ENCODE results near the gene SARDH.

SARDH gene

GRCh38 chr9:133754688-133755227 lies 16.6 kb upstream of the SARDH start:
- peaks cover 8% of the 10 kb centered on the region for H3K27me3 ChIP-seq (ENCODE audit: control insufficient read depth, low read length)
- H3K4me3 ChIP-seq (ENCODE audit: low read length), result no peak overlapping the region
- no peaks in the 10 kb centered on the region for H3K4me1 ChIP-seq (ENCODE audit: control insufficient read depth, low read length)

GRCh38 chr9:133754187-133754586 lies 16.0 kb upstream of the SARDH start:
- H3K27ac ChIP-seq (ENCODE audit: low read depth, low read length), result no peak overlapping the region
- no peak overlapping the region for H3K4me3 ChIP-seq (ENCODE audit: low read length)
- H3K36me3 ChIP-seq (ENCODE audit: control insufficient read depth, low read length), result no peaks in the 10 kb centered on the region
- no peaks in the 10 kb centered on the region for H3K79me2 ChIP-seq (ENCODE audit: control insufficient read depth, low read length)
- H4K20me1 ChIP-seq (ENCODE audit: control insufficient read depth, insufficient read depth, low read depth, low read length), result no peaks in the 10 kb centered on the region
- TF ChIP-seq EZH2phosphoT487 (IDR thresholded peaks at IDR 0.05; ENCODE audit: borderline replicate concordance, low read length) (no peak), CTCF (IDR thresholded peaks at IDR 0.05; ENCODE audit: low read depth, low read length, poor library complexity, severe bottlenecking) (no peak)
- H3K9me3 ChIP-seq (ENCODE audit: control insufficient read depth, insufficient read depth, low read length), result no peaks in the 10 kb centered on the region
- H3K9me2 ChIP-seq (replicated peaks; ENCODE audit: control insufficient read depth, low read length), result no peaks in the 10 kb centered on the region
- peaks cover 3% of the 10 kb centered on the region; the same call in 1 of the 2 replicates for H3F3A ChIP-seq (ENCODE audit: control insufficient read depth, insufficient read depth)
- H3K4me2 ChIP-seq (ENCODE audit: low read length), result no peak overlapping the region
- H3K27me3 ChIP-seq (ENCODE audit: control insufficient read depth, low read length), result peaks cover 12% of the 10 kb centered on the region
- no peaks in the 10 kb centered on the region for H3K4me1 ChIP-seq (ENCODE audit: control insufficient read depth, low read length)

More at GRCh38 chr9:133754688-133755227, 16.6 kb upstream of the SARDH start:
- no peaks in the 10 kb centered on the region for H3K36me3 ChIP-seq (ENCODE audit: control insufficient read depth, low read length)
- H3K4me2 ChIP-seq (ENCODE audit: low read length), result no peak overlapping the region
- no peaks in the 10 kb centered on the region for H3K79me2 ChIP-seq (ENCODE audit: control insufficient read depth, low read length)
- H3K27ac ChIP-seq (ENCODE audit: low read depth, low read length), result no peak overlapping the region
- H3K9me3 ChIP-seq (ENCODE audit: control insufficient read depth, insufficient read depth, low read length), result no peaks in the 10 kb centered on the region
- H4K20me1 ChIP-seq (ENCODE audit: control insufficient read depth, insufficient read depth, low read depth, low read length), result no peaks in the 10 kb centered on the region
- no peak for TF ChIP-seq CTCF (IDR thresholded peaks at IDR 0.05; ENCODE audit: low read depth, low read length, poor library complexity, severe bottlenecking)
- TF ChIP-seq EZH2phosphoT487 (IDR thresholded peaks at IDR 0.05; ENCODE audit: borderline replicate concordance, low read length), result no peak
- H3K9me2 ChIP-seq (replicated peaks; ENCODE audit: control insufficient read depth, low read length), result no peaks in the 10 kb centered on the region
- peaks cover 3% of the 10 kb centered on the region; the same call in 1 of the 2 replicates for H3F3A ChIP-seq (ENCODE audit: control insufficient read depth, insufficient read depth)

- Histone ChIP-seq H3K27ac (ENCODE audit: low read depth, low read length) (no peak overlapping the region), H3K36me3 (ENCODE audit: control insufficient read depth, low read length) (no peaks in the 10 kb centered on the region), H3K9me3 (ENCODE audit: control insufficient read depth, insufficient read depth, low read length) (no peaks in the 10 kb centered on the region), H4K20me1 (ENCODE audit: control insufficient read depth, insufficient read depth, low read depth, low read length) (no peaks in the 10 kb centered on the region), H3K4me2 (ENCODE audit: low read length) (no peak overlapping the region), H3K9me2 (replicated peaks; ENCODE audit: control insufficient read depth, low read length) (no peaks in the 10 kb centered on the region), H3K79me2 (ENCODE audit: control insufficient read depth, low read length) (no peaks in the 10 kb centered on the region), H3F3A (ENCODE audit: control insufficient read depth, insufficient read depth) (peaks cover 3% of the 10 kb centered on the region; the same call in 1 of the 2 replicates), H3K27me3 (ENCODE audit: control insufficient read depth, low read length) (peaks cover 17% of the 10 kb centered on the region), H3K4me1 (ENCODE audit: control insufficient read depth, low read length) (no peaks in the 10 kb centered on the region), H3K4me3 (ENCODE audit: low read length) (no peak overlapping the region)
- no peak for TF ChIP-seq CTCF (IDR thresholded peaks at IDR 0.05; ENCODE audit: low read depth, low read length, poor library complexity, severe bottlenecking)
- no peak for TF ChIP-seq EZH2phosphoT487 (IDR thresholded peaks at IDR 0.05; ENCODE audit: borderline replicate concordance, low read length)
Observed at GRCh38 chr9:133752739-133753446, 14.7 kb upstream of the SARDH start.
